Measurements from ENCODE around the gene AMFR.
"Not testable (repeated sequence)": the region's sequence is repeated elsewhere in the genome, so short reads cannot be mapped to it uniquely, and the experiment has no call there.

Gene AMFR

DNA sequence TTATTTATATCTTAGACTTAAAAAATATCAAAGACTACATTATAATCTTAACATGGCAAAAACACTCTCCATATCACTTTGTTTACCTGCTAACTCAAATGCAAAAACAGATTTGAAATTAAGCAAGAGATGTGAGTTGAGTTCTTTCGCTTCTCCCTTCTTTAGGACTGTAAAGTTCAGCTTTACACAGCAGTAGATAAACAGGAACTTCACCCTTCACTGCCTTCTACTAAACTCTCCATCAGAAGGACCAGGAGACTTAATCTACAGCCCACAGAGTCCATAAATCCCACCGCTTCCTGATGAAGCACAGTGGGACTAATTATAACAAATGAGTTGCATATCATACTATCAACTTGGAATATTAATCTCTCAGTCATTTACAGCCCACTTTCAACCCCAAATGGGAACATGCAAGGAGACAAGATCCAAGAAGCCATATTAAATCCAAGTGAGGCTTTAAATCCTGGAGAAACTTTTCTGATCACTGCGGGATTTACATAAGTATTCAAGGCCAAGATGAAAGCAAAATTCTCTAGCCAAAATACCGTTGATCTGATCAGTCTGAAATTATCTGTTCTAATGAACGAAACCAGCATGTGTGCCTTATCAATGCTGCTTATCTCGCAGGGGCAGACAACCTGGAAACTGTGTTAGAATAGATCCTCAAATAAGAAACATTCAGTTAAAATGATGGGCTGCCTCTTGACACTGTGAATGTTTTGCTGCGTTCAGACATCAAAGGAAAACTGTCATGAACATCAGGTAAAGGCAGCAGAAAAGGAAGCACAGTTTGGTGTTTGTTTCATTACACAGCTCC lies 1.6 kb downstream of the AMFR start:
- no peak for DNase-seq

DNA sequence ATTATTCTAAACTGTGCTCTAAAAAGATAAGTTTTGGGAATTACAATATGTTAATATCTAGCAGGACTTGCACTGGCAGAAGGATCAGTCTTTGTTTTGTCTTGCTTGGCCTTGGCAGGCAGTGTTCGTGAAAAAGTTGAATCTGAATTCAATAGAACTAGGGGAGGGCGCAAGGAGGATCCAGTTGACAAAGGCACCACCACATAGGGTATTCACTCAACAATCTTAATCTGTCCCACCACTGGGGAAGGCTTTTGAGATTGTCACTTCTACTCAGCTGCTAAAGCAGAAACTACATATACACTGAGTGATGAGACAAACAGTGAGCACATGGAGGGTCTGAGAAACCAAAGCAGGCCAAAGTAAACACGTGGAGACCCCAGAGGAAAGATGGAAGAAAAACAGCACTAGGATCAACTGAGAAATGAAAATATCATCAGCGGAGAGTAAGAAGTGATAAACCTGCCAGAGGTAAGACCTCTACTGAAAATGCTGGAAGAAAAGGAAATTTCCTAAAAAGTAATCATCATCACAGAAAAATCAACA lies 2.4 kb downstream of the AMFR start:
- no peak for DNase-seq

DNA sequence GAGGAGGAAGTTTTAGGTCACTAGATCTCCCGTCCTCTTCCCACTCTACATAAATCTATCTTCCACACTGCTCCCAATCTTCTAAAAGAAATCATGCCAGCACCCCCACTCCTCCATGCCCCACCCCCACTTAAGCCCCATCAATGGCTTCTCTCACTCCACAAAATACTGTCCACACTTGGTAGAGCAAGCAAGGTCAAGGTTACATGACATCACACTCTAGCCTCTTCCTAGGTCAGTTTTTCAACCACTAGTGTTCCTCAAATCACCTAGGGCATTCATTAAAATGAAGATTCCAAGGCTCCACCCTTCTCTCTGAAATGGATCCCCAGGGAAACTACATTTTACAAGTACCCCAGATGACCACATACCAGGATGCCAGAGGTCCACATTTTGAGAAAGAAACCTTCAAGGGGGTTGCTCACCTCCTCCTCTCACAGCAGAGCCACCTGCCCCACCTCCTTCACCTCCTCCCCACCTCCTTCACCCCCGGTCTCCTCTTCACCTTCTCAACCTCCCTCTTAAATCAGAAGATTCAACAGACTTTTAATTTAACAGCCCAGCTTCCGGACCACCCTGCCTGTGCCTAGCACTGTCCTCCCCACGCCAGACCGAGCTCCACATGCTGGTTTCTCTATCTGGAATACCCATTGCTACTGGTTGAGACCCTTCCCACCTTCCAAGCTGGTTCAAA lies 3.2 kb downstream of the AMFR start:
- DNase-seq, result no peak

DNA sequence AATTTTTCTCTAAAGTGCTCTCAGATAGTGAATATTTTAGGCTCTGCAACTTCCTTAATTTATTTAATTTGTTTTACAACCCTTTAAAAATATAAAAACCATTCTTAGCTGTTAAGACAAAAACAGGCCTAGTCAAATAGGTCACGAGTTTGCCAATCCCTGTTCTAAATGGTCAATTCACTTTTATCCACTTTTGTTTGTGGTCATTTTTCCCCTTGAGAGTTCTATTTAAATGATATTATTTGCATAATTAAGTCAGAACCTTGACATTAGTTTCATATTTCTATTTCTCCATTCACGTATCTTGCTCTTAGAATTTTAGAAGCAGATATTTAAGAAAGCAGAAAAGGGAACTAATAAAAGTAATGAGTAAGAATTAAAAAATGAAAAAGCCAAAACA lies 4.0 kb downstream of the AMFR start:
- DNase-seq, result no peak

GRCh38 chr16:56420613-56421012 lies 4.7 kb downstream of the AMFR start:
- DNase-seq, result no peak

DNA sequence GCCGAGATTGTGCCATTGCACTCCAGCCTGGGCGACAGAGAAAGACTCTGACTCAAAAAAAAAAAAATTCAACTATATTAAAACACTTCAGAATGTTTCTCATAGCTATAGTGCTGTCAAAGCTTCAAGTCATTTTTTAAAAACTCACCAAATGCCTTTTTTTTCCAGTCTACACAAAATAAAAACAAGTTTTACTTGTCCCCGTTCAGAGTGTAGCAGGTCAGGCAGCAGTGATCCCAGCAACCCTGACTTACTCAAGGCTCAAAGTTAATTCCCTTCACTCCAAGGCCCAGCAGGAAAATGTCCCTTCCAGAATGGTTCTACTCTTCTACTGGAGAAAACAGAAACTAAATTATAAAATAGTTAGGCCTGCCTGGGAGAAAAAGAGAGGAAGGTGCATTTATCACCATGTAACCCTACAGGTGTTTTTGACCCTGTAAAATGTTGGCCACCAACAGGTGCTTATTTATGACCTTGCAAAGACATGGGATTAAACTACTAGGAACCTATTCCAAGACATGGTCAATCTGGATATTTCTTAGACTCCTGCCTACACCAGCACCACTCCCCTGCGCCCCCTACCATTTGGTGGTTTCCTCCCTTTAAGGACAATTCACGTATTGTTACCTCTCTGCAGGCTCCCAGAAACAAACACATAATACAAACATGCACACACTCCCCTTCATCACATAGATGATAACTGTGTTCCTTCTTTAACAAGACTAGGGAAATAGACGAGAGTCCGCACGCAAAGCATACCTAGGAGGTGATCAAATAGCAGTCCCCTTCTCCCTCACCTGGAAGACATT lies 5.4 kb downstream of the AMFR start:
- no peak for DNase-seq

DNA sequence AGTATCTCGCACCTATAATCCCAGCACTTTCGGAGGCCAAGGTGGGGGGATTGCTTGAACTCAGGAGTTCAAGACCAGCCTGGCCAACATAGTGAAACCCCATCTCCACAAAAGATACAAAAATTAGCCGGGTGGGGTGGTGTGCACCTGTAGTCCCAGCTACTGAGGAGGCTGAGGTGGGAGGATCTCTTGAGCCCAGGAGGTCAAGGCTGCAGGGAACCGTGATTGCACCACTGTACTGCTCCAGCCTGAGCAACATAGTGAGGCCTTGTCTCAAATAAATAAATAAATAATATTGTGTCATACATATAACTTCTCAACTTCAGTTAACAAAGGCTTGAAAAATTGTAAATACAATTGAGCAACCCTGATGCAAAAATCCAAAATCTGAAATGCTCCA lies 8.2 kb downstream of the AMFR start:
- no peak for DNase-seq

DNA sequence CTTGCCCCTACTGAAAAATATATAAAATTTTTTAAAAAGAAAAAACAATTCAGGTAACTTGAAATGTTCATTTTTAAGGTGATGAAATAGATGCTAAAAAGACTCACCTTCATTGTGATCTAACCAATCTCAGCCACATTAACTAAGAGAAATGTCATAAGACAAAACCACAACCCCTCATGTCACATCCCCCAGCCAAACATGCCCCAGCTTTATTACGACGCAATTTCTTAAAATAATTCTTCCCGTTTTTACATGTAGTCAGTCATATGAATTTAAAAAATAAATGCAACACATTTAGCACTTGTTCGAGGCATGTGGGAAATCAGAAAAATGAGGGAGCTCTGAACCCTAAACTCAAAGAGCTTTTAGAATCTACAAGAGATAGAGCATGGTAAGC lies 9.5 kb downstream of the AMFR start:
- DNase-seq, result no peak

GRCh38 chr16:56414366-56414765 lies 11.0 kb downstream of the AMFR start:
- DNase-seq, result no peak

GRCh38 chr16:56413381-56413780 lies 12.0 kb downstream of the AMFR start:
- no peak for DNase-seq

DNA sequence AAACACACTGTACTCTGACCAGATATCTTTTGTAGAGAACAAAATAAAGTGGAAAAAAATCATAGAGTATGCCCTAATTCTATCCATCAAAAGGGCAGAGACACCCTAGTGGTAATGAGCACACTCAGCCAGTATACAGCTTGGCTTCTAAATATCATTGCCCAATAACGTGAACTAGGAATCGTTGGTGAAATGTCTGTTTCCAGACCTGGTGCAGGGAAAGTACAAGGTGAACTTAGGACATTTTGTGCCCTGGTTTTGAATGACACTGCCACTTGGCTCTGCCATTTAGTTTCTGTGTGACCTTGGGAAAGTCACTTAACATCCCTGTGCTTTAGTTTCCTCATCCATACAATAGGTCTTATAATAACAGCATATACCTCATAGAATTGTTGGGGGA lies 13.7 kb downstream of the AMFR start:
- DNase-seq, result no peak

- no peak for DNase-seq
Observed at GRCh38 chr16:56411123-56411522, 14.2 kb downstream of the AMFR start.

GRCh38 chr16:56409195-56409594 lies 16.1 kb downstream of the AMFR start:
- DNase-seq, result no peak

GRCh38 chr16:56408379-56409098 lies 16.8 kb downstream of the AMFR start:
- DNase-seq, result no peak

DNA sequence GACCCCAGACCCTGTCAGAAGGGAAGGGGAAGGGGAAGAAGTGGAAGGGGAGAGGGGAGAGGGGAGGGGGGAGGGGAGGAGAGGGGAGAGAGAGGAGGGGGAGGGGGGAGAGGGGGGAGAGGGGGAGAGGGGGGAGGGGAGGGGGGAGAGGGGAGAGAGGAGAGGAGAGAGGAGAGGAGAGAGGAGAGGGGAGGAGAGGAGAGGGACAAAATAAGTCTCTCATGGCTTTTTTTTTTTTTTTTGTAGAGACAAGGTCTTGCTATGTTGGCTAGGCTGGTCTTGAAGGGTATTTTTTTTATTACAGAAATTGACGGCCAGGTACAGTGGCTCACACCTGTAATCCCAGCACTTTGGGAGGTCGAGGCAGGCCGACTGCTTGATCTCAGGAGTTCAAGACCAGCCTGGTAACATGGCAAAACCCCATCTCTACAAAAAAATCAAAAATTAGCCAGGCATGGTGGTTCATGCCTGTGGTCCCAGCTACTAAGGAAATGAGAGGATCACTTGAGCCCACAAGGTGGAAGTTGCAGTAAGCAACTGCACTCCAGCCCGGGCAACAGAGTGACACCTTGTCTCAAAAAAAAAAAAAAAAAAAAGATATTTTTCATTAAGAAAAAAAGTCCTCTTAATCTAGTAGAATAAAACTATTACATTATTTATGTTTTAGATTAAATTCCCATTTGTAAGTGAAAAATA lies 19.2 kb downstream of the AMFR start:
- no peak for DNase-seq

- DNase-seq, result no peak
Observed at GRCh38 chr16:56401482-56401881, 23.9 kb downstream of the AMFR start.

GRCh38 chr16:56400458-56400857 lies 24.9 kb downstream of the AMFR start:
- no peak for DNase-seq

DNA sequence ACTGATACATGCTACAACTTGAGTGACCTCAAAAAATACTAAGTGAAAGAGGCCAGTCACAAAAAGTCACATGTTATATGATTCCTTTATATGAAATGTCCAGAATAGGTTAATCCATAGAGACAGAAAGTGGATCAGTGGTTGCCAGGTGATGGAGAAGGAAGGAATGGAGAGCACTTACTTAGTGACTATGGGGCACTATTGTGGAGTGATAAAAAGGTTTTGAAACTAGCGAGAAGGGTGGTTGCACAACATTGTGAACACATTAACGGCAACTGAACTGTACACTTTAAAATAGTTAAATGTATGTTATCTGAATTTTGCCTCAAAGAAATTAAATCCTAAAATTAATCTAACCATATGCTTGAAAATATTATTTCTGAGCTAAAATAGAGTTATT lies 25.9 kb downstream of the AMFR start:
- no peak for DNase-seq

- DNase-seq, result no peak
Observed at GRCh38 chr16:56399047-56399446, 26.3 kb downstream of the AMFR start.

DNA sequence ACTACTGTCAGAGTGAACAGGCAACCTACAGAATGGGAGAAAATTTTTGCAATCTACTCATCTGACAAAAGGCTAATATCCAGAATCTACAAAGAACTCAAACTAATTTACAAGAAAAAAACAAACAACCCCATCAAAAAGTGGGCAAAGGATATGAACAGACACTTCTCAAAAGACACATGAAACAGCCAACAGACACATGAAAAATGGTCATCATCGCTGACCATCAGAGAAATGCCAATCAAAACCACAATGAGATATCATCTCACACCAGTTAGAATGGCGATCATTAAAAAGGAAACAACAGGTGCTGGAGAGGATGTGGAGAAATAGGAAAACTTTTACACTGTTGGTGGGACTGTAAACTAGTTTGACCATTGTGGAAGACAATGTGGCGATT lies 28.6 kb downstream of the AMFR start:
- not testable (repeated sequence) for DNase-seq

- DNase-seq, result no peak
Observed at GRCh38 chr16:56389554-56389953, 35.8 kb downstream of the AMFR start.

- DNase-seq, result no peak
Observed at GRCh38 chr16:56388209-56388608, 37.1 kb downstream of the AMFR start.

Data from left hindlimb (tissue), 1 donor.